Activated T-cell treated with anti-CD3 and anti-CD28 coated beads, Interleukin-2, amount 50 U/mL, for 1 hour (primary cell): ENCODE data around the gene ACTBL2.
"Not testable (repeated sequence)": the region's sequence is repeated elsewhere in the genome, so short reads cannot be mapped to it uniquely, and the experiment has no call there.

ENCODE experiments used
- DNase-seq: peaks from one replicate; pipeline ENCODE4 v3.0.0-alpha.2; 2020

The ACTBL2 gene

DNA sequence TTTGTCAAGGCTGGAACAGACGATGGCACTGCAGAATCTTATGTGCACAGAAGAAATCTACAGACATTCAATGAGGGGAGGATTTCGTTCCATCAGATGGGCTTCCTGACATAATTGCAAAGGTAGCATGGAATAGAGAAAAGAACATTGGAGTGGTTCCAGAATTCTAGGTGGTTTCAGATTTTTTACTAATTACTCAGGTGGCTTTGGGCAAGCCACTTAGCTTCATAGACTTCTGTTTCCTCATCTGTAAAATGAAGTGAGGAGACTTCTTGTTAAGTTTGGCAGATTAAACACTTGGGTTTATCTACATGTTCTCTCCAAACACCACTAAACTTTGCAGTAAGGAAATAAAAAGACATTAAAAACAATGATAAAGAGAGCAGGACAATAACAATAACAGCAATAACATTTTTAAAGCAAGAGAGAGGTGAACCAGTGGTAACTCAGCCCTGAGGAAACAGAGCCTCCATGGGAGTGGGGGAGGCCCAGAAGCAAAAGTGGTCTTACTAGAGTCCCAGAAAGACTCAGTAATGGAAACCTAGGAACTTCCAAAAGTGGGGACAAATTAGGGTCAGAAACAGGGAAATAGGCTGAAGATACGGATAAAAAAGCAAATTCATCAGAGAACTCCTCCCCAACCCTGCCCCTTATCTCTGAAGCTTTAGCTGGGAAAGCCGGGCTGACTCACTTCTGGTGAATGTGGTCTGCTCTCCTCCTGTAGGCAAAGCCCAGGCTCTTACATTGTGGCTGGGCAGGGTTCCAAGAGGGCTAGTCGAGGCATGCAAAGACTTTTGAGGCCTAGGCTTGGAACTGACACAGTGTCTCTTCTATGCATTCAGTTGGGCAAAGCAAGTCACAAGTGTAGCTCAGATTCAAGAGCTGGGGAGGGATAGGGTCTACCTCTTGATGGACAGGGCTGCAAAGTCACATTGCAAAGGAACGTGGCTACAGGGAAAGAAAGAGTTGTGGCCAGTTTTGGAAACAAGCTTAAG is 11.8 kb upstream of the ACTBL2 start:
- no peak for DNase-seq

DNA sequence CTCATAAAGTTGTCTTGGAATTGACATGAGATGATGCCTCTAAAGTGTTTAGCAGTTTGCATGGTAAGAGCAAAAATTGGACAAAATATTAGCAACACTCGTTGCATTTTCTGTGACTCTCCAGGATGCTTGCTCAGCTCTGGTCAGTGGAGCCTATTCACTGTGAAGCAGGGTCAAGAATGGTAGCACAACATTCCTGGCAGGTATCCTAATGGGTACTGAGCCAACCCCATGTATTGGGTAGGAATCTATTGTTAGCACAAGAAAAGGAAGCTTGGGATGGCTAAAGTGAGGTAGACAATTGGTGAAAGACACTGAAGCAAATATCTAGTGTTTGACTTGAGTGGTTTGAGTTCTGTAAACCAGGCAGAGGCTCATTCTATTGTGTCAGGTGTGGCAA is 10.4 kb upstream of the ACTBL2 start:
- no peak for DNase-seq

DNA sequence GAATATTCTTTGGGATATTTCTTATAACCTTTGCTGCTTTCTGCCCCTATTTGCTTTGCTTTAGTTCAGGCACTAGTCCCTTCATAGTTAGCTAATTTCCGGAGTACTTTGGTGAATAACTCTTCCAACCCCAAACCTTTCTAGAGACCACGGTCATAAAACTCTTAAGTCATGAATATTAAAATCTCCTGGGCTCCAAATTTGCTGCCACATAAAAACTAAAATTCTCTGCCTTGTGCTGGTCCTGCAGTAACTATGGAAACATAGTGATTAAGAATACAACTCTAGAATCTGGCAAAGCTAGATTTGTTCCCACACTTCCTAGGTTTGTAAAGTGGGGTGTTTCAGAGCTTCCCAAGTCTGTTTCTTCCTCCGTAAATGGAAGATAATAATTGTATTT is 10.0 kb upstream of the ACTBL2 start:
- no peak for DNase-seq

GRCh38 chr5:57491369-57491965 is 8.9 kb upstream of the ACTBL2 start:
- DNase-seq: no peak

GRCh38 chr5:57488215-57488955 is 5.8 kb upstream of the ACTBL2 start:
- no peak for DNase-seq

DNA sequence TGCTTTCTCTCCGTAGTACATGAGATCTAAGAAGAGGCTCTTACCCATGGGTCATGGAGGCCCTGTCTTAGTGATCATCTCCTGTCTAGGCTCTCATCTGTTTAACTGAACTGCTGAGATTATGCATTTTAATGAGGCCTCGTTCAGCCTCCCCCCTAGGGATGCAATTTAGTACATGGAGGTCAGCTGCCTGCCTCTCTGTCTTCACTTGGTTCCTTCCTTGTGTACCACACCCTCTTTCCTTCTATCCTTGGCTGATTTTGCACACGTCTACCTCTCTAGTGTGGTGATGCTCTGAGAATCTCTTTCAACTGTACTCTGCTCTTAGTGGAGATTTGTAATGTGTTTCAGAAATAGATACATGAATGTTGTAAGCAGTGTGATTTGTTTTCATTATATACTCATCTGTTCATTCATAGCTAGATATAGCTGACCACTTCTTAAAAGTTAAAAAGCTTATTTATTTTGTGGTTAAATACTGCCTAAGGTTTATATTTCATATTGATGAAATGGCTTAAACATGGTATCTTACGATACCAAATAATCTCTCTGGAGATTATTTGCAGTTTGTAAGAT is 3.5 kb upstream of the ACTBL2 start:
- DNase-seq: no peak

DNA sequence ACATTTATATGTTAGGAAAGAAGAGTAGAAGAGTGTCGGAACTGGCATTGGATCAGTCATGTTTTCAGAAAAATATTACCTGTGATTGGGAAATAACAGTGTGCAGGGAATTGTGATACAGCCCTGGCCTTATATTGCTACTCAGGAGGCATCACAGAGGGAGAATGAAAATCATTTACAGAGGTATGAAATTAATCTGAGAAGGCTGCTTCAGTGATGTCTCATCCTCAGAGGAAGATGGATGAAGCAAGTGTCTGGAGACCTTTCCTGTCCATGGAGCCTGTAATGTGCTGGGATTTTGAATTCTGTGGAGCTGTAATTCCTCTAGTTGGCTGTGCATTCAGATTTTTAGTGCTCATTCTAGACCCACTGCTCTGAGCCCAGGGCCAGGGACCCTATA is 3.8 kb downstream of the ACTBL2 start:
- no peak for DNase-seq

GRCh38 chr5:57476601-57477056 is 6.0 kb downstream of the ACTBL2 start:
- DNase-seq: no peak

GRCh38 chr5:57470339-57470738 is 12.3 kb downstream of the ACTBL2 start:
- no peak for DNase-seq

- no peak for DNase-seq
Observed at GRCh38 chr5:57468481-57469163, 14.0 kb downstream of the ACTBL2 start.

- no peak for DNase-seq
Observed at GRCh38 chr5:57466544-57466943, 16.1 kb downstream of the ACTBL2 start.

DNA sequence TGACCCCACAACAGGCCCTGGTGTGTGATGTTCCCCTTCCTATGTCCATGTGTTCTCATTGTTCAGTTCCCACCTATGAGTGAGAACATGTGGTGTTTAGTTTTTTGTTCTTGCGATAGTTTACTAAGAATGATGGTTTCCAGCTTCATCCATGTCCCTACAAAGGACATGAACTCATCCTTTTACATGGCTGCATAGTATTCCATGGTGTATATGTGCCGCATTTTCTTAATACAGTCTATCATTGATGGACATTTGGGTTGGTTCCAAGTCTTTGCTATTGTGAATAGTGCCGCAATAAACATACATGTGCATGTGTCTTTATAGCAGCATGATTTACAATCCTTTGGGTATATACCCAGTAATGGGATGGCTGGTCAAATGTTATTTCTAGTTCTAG is 22.6 kb downstream of the ACTBL2 start:
- not testable (repeated sequence) for DNase-seq

DNA sequence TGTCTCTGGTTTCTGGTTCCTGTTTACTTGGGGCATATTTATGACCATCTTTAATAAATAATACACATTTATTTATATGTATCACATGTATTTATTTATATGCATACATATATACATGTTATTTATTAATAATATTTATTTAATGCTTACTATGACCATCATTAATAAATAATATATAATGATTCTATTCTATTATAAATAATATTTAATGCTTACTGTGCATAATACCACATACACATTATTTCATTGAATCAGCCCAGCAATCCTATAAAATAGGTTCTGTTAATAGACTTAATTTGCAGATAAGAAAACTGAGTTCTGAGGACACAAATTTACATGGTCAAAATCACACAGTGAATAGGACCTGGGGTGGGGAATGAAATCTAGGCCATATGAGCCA is 24.2 kb downstream of the ACTBL2 start:
- DNase-seq: no peak

DNA sequence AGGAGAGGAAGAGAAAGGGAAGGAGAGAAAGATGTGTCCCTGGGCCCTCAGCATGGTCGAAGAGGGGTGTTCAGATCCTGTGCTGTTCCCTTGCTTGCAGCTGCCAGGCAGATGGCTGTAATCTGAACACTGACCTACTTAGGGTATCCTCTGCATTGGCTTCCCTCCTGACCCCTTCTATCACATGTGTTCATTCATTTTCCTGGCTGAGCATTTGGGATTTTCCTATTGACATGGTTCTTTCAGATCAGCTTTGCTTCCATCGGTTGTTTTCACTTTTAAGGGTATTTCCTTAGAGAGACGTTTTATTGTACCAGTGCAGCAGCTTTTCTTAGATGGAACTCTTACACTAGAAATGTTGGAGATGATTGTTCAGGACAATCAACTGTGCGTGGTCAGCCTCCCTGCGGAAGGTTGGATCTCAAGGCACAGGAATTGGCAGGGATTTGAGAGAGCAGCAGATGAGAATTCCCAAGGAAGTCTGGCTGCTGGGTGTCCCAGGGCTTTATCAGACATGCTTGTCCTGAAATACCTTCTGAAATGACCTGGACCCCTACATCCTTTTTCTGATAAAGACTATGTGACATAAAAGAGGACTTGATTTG is 26.0 kb downstream of the ACTBL2 start:
- DNase-seq: no peak

DNA sequence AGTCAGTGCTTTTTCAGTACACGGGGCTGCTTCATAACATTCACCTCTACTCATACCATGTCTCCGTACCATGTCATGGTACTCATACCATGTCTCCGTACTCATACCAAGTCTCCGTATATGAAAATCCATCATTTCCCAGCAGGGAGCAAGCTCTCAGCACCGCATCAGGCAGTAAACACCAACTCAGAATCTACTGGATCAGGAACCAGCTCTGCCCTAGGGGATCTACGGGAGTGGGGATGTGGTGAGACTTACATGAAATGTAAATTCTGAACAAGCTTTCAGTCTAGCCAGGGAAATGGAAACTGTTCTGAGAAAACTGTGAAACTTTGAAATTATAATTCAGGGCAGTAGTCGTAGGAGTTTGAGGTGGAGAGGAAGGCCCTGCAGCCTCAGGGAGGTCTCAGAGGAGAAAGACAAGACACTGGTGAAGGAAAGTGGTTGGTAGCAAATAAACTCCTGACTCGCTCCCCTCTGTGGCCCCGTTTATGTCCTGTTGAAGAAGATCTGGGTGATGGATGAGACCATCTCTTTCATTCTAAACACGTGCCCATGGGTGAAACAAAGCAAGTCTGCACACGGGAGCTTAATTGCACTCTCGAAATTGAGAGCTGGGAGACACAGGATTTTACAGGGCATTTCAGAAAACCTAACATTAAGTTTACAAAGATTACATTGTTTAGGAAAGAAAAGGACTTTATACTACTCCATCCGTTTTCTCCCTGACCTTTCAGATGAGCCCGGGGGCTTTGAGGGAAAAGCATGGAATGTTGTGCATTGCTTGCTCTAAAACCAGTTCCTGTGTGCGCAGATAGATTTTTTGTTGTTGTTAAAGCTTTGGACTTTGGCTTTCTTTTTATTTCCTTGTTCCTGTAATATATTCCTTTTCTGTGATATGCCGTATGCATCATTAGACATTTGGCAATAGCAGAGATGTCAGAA is 26.8 kb downstream of the ACTBL2 start:
- DNase-seq: no peak

DNA sequence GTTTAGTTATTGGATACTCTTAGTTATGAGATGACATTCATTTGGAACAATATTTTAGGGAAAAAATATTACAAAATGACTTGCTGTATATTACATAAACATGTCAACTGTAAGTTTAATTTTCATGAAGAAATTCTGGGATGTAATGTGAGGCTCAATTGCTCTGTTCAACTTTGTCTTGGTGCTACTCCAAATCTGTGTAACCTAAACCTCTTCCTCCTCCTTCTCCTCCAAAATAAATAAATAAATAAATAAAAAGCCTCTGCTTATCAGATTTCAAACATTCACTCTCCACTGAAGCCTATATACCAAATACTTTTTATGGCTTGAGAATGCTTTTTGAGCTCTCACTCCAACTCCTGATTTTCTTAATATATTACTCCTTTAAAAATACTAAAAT is 27.7 kb downstream of the ACTBL2 start:
- no peak for DNase-seq

- no peak for DNase-seq
Observed at GRCh38 chr5:57453728-57454127, 28.9 kb downstream of the ACTBL2 start.

DNA sequence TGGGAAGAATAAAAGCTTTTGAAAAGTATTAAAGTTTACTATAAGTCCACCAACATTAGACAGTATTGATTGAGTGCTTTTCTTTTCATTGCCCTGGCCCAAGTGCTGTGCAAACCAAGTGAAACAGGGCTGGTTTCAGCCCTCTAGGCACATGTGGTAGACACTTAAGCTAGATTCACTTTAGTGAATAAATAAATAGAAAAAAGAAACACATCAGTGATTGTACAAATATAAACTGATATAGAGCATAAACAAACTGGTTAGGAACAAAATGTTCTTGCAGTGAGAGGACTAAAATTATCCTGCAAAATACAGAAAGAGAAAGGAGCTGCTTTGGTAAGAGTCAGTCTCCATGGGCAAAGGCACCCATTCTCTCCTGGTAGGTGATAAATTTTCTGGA is 29.7 kb downstream of the ACTBL2 start:
- DNase-seq: no peak

GRCh38 chr5:57450991-57451876 is 31.4 kb downstream of the ACTBL2 start:
- no peak for DNase-seq

GRCh38 chr5:57448751-57449150 is 33.9 kb downstream of the ACTBL2 start:
- no peak for DNase-seq
